H1 (cell line): ENCODE data around the gene SLC15A2. TPM values are rescaled to one million over a fixed set of nuclear protein-coding genes. Genes with fewer than 3 reads are reported as not detected.

Experiments
- CTCF ChIA-PET: fragments of 300-600 bp; sonication (Branson Sonifier 250); formaldehyde crosslinking; loops from one replicate; lab custom pipeline; 2021; ENCODE audit not compliant: partially characterized antibody; lab: Charles Lee
- POLR2A ChIA-PET: fragments of 300-600 bp; sonication (Branson Sonifier 250); formaldehyde crosslinking; loops from one replicate; lab custom pipeline; 2021; ENCODE audit warnings: inconsistent platforms; ENCODE audit not compliant: partially characterized antibody; lab: Charles Lee
- DNase-seq, 2 experiments: peaks; one replicate each; pipeline versions ENCODE4 v3.0.0 to v3.0.0-alpha.2; 2010 to 2022; ENCODE audit warnings: low spot score in 2 of 2, low read depth in 1 of 2, mixed read lengths in 1 of 2
- FAIRE-seq: peaks from 2 replicates; lab custom pipeline; 2011; peaks lifted over from hg19 to GRCh38; lab: Jason Lieb, UNC
- H2AFZ ChIP-seq: 2 replicates; pipeline ENCODE4 v1.8.1; 2012; ENCODE audit warnings: low read length, inconsistent platforms
- H2AK5ac ChIP-seq: 2 replicates; pipeline ENCODE4 v1.6.1; 2013; ENCODE audit warnings: low read depth, low read length
- H2BK120ac ChIP-seq: replicated peaks from 2 replicates; pipeline ENCODE3; 2013; ENCODE audit warnings: low read depth, low read length, inconsistent platforms
- H2BK12ac ChIP-seq: 2 replicates; pipeline ENCODE4 v1.6.1; 2013; ENCODE audit warnings: low read depth, low read length
- H2BK15ac ChIP-seq: 2 replicates; pipeline ENCODE4 v1.6.1; 2013; ENCODE audit warnings: low read length
- H2BK20ac ChIP-seq: 2 replicates; pipeline ENCODE4 v1.6.1; 2013; ENCODE audit warnings: low read length
- H2BK5ac ChIP-seq: 2 replicates; pipeline ENCODE4 v1.6.1; 2013; ENCODE audit warnings: low read depth, low read length
- H3K14ac ChIP-seq: 2 replicates; pipeline ENCODE4 v1.6.1; 2013; ENCODE audit warnings: inconsistent platforms; ENCODE audit not compliant: insufficient read length
- H3K18ac ChIP-seq: 2 replicates; pipeline ENCODE4 v1.6.1; 2013; ENCODE audit warnings: low read length; ENCODE audit errors: extremely low read depth
- H3K23ac ChIP-seq: 2 replicates; pipeline ENCODE4 v1.6.1; 2013; ENCODE audit warnings: inconsistent platforms; ENCODE audit not compliant: insufficient read length
- H3K23me2 ChIP-seq: 2 replicates; pipeline ENCODE4 v1.6.1; 2013; ENCODE audit warnings: low read depth, low read length
- H3K27ac ChIP-seq: 2 replicates; pipeline ENCODE4 v1.6.1; 2011; ENCODE audit warnings: low read depth, low read length, inconsistent platforms
- H3K27me3 ChIP-seq, 4 experiments: replicated peaks in 1 of 4; 1 replicate in 1 of 4; 2 replicates in 3 of 4; pipeline versions ENCODE4 v1.6.1 to v1.8.1; 2011 to 2013; ENCODE audit warnings: low read length in 3 of 4, mild to moderate bottlenecking in 3 of 4, inconsistent platforms in 2 of 4, mixed read lengths in 2 of 4, moderate library complexity in 1 of 4; ENCODE audit not compliant: control insufficient read depth in 3 of 4, insufficient read depth in 3 of 4; ENCODE audit errors: extremely low read depth in 1 of 4
- H3K36me3 ChIP-seq, 4 experiments: 2 replicates each; pipeline versions ENCODE4 v1.6.1 to v1.8.1; 2011 to 2013; ENCODE audit warnings: mild to moderate bottlenecking in 4 of 4, low read length in 3 of 4, moderate library complexity in 2 of 4, control low read depth in 1 of 4, inconsistent platforms in 1 of 4; ENCODE audit not compliant: insufficient read depth in 4 of 4, control insufficient read depth in 2 of 4
- H3K4ac ChIP-seq: replicated peaks from 2 replicates; pipeline ENCODE3; 2013; ENCODE audit warnings: low read length, low read depth, mixed read lengths, inconsistent platforms; ENCODE audit not compliant: insufficient read length
- H3K4me1 ChIP-seq, 4 experiments: replicated peaks in 1 of 4; 1 replicate in 1 of 4; 2 replicates in 3 of 4; pipeline versions ENCODE4 v1.6.1 to v1.8.1; 2011 to 2013; ENCODE audit warnings: low read length in 3 of 4, inconsistent platforms in 2 of 4, mixed read lengths in 1 of 4; ENCODE audit not compliant: insufficient read depth in 4 of 4, control insufficient read depth in 3 of 4
- H3K4me2 ChIP-seq, 2 experiments: 2 replicates each; pipeline versions ENCODE4 v1.6.1 to v1.8.1; 2011 to 2013; ENCODE audit warnings: low read depth in 2 of 2, low read length in 2 of 2, control low read depth in 1 of 2, inconsistent platforms in 1 of 2, mild to moderate bottlenecking in 1 of 2; ENCODE audit not compliant: insufficient read depth in 1 of 2
- H3K4me3 ChIP-seq, 4 experiments: fragments of 200-600, 300-600 bp in 1 of 4; sonication (generic), shearing (Covaris generic), sonication (Bioruptor Twin) in 1 of 4; 2 replicates each; pipeline versions ENCODE4 v1.5.1 to v1.8.1; 2011 to 2016; ENCODE audit warnings: low read length in 4 of 4, low read depth in 3 of 4, control low read depth in 2 of 4, inconsistent platforms in 2 of 4, mild to moderate bottlenecking in 2 of 4, mixed read lengths in 1 of 4, moderate library complexity in 1 of 4; ENCODE audit not compliant: insufficient read depth in 2 of 4; ENCODE audit errors: extremely low read depth in 1 of 4
- H3K56ac ChIP-seq: replicated peaks from 2 replicates; pipeline ENCODE3; 2013; ENCODE audit warnings: low read depth, mild to moderate bottlenecking, mixed read lengths, low read length, inconsistent platforms; ENCODE audit not compliant: insufficient read length
- H3K79me1 ChIP-seq: 2 replicates; pipeline ENCODE4 v1.6.1; 2013; ENCODE audit warnings: low read depth, low read length, control low read depth
- H3K79me2 ChIP-seq, 2 experiments: 2 replicates each; pipeline versions ENCODE4 v1.6.1 to v1.8.1; 2012 to 2013; ENCODE audit warnings: low read length in 2 of 2, mild to moderate bottlenecking in 2 of 2, inconsistent platforms in 1 of 2; ENCODE audit not compliant: insufficient read depth in 2 of 2, control insufficient read depth in 1 of 2
- H3K9ac ChIP-seq, 4 experiments: replicated peaks in 1 of 4; 1 replicate in 1 of 4; 2 replicates in 3 of 4; pipeline versions ENCODE4 v1.6.1 to v1.8.1; 2011 to 2013; ENCODE audit warnings: low read depth in 3 of 4, low read length in 3 of 4, control low read depth in 2 of 4, mild to moderate bottlenecking in 2 of 4, moderate library complexity in 2 of 4, inconsistent platforms in 1 of 4; ENCODE audit errors: extremely low read depth in 1 of 4
- H3K9me3 ChIP-seq, 2 experiments: 2 replicates each; pipeline versions ENCODE4 v1.6.1 to v1.8.1; 2012 to 2013; ENCODE audit warnings: mild to moderate bottlenecking in 2 of 2, moderate library complexity in 2 of 2, control low read depth in 1 of 2, inconsistent platforms in 1 of 2, low read depth in 1 of 2, low read length in 1 of 2, mixed read lengths in 1 of 2; ENCODE audit not compliant: insufficient read depth in 2 of 2
- H4K20me1 ChIP-seq, 2 experiments: replicated peaks in 1 of 2; 2 replicates each; pipeline versions ENCODE3 to v1.8.1; 2011 to 2013; ENCODE audit warnings: inconsistent platforms in 2 of 2, low read length in 2 of 2, mild to moderate bottlenecking in 1 of 2; ENCODE audit not compliant: insufficient read depth in 2 of 2, control insufficient read depth in 1 of 2
- H4K5ac ChIP-seq: 2 replicates; pipeline ENCODE4 v1.6.1; 2013; ENCODE audit warnings: low read length, low read depth, mixed read lengths, inconsistent platforms; ENCODE audit not compliant: insufficient read length
- H4K8ac ChIP-seq: 2 replicates; pipeline ENCODE4 v1.8.0; 2013; ENCODE audit warnings: mild to moderate bottlenecking, moderate library complexity, low read length, inconsistent platforms; ENCODE audit not compliant: insufficient read depth; ENCODE audit errors: extremely low read depth
- H4K91ac ChIP-seq: replicated peaks from 2 replicates; pipeline ENCODE3; 2013; ENCODE audit warnings: low read length, mixed read lengths, inconsistent platforms; ENCODE audit not compliant: insufficient read length
- ATF2 ChIP-seq: IDR thresholded peaks from 2 replicates; pipeline ENCODE4 v1.6.1; 2012; ENCODE audit warnings: low read length, inconsistent platforms
- ATF3 ChIP-seq: IDR thresholded peaks from 2 replicates; pipeline ENCODE4 v1.6.1; 2011; ENCODE audit warnings: low read depth, mild to moderate bottlenecking, low read length; ENCODE audit not compliant: insufficient read depth
- BACH1 ChIP-seq: IDR thresholded peaks from 2 replicates; pipeline ENCODE4 v1.6.1; 2012; ENCODE audit warnings: low read length, improper control_type of control experiment
- BCL11A ChIP-seq, 2 experiments: IDR thresholded peaks; one replicate each; pipeline ENCODE4 v1.6.1; 2011; ENCODE audit warnings: low read depth in 2 of 2, low read length in 2 of 2, mild to moderate bottlenecking in 2 of 2
- CTBP2 ChIP-seq: IDR thresholded peaks from 2 replicates; pipeline ENCODE4 v1.7.0; 2011; ENCODE audit warnings: borderline replicate concordance, mild to moderate bottlenecking, moderate library complexity, mixed read lengths, low read length; ENCODE audit not compliant: insufficient read depth, insufficient read length
- EZH2 ChIP-seq: fragments of 200-600 bp; sonication (generic); IDR thresholded peaks from 2 replicates; pipeline ENCODE4 v1.7.1; 2012; ENCODE audit warnings: low read depth, mild to moderate bottlenecking, moderate library complexity, low read length, inconsistent platforms; ENCODE audit not compliant: severe bottlenecking
- PHF8 ChIP-seq: fragments of 200-600 bp; sonication (generic); conservative IDR thresholded peaks from 2 replicates; pipeline ENCODE4 v1.7.1; 2012; ENCODE audit warnings: low read depth, mild to moderate bottlenecking, inconsistent platforms, low read length, moderate library complexity
- POLR2AphosphoS5 ChIP-seq: IDR thresholded peaks from 2 replicates; pipeline ENCODE4 v1.6.1; 2011; ENCODE audit warnings: low read depth, low read length
- POU5F1 ChIP-seq: IDR thresholded peaks from 2 replicates; pipeline ENCODE4 v1.6.1; 2011; ENCODE audit warnings: low read depth, mild to moderate bottlenecking, low read length, moderate library complexity
- WGBS, 2 experiments: shearing (Covaris generic) in 1 of 2; methylation state at CpG; one replicate each; pipeline versions ENCODE4 v1.1.6 to v1.1.7; 2013 to 2015; ENCODE audit warnings: low lambda C conversion rate in 2 of 2, mixed read lengths in 2 of 2, inconsistent platforms in 1 of 2, low coverage in 1 of 2, missing lambda C conversion rate in 1 of 2; ENCODE audit not compliant: insufficient replicate concordance in 2 of 2, insufficient coverage in 1 of 2, insufficient read length in 1 of 2; ENCODE audit errors: extremely low coverage in 1 of 2, missing lambda C conversion rate in 1 of 2; 5-methylcytosine and 5-hydroxymethylcytosine counted together
- polyA plus RNA-seq, 7 experiments: library from polyadenylated mRNA; depleted of rRNA in 3 of 7; stranded (reverse) in 5 of 7; unstranded in 2 of 7; fragments of >200 nt in 5 of 7; fragments of 200-250 nt in 2 of 7; gene quantifications; 1 replicate in 5 of 7; 2 replicates in 1 of 7; 4 replicates in 1 of 7; pipeline versions ENCODE4 v1.2.1 to v1.2.3, GENCODE V29; 2011 to 2013; ENCODE audit warnings: missing spikeins in 2 of 7, mixed read lengths in 2 of 7
- total RNA-seq: library from RNA; stranded (reverse); fragmentation: NEBNext Ultra II Directional; extraction: Animal tissue kit (Norgen Biotek cat#: 25700); gene quantifications from 2 replicates; pipeline ENCODE4 v1.2.1, GENCODE V29; 2021

The SLC15A2 gene
- total and polyA plus RNA-seq, 2 of the 8 experiments (the other 6 are each of a cell fraction or from before 2014, with no cell fraction given), result 2.0 to 3.6 TPM

- Histone ChIP-seq H3K79me2 (no peaks in the 10 kb centered on the region), H4K91ac (no peak overlapping the region), H2BK12ac (no peak overlapping the region), H3K79me1 (no peaks in the 10 kb centered on the region), H3K4me2 (no peak overlapping the region), H3K4me3 (no peak overlapping the region), H2AFZ (no peak overlapping the region), H3K14ac (no peak overlapping the region), H3K4me1 (no peaks in the 10 kb centered on the region), H3K23ac (no peak overlapping the region), H3K27me3 (no peaks in the 10 kb centered on the region), H4K20me1 (no peaks in the 10 kb centered on the region), H3K9ac (no peak overlapping the region), H3K56ac (no peak overlapping the region), H3K9me3 (no peaks in the 10 kb centered on the region), H2BK5ac (no peak overlapping the region), H3K27ac (no peak overlapping the region), H3K23me2 (no peaks in the 10 kb centered on the region), H3K18ac (no peak overlapping the region), H3K36me3 (no peaks in the 10 kb centered on the region; a peak in 1 of 8 replicates), H2BK20ac (no peak overlapping the region), H2BK15ac (no peak overlapping the region), H2AK5ac (no peak overlapping the region), H3K4ac (no peak overlapping the region), H4K8ac (no peak overlapping the region), H4K5ac (no peak overlapping the region), H2BK120ac (no peak overlapping the region)
- WGBS, 2 experiments, result 89% methylated on average over 7 of the region's 7 CpGs; no CpG with 5 or more reads in 1 of the 2 experiments
- FAIRE-seq (no peak), DNase-seq (no peak)
- POLR2A ChIA-PET, result no interaction called here
- CTCF ChIA-PET, result interaction anchor here (0.8 to 0.9 kb wide), 2 partner anchors 98 to 151 kb away, joined by 3 to 4 read pairs; no protein-coding TSS in a partner anchor
- TF ChIP-seq BACH1 (no peak), CTBP2 (no peak), POLR2AphosphoS5 (no peak), BCL11A (IDR thresholded peaks at IDR 0.05; ENCODE audit: low read depth in 2 of 2, low read length in 2 of 2) (no peak), PHF8 (no peak), ATF3 (no peak), EZH2 (no peak), POU5F1 (no peak), ATF2 (no peak)
Observed at GRCh38 chr3:121844892-121845291, 49.3 kb upstream of the SLC15A2 start.
